HG02571 (cell line): ENCODE measurements around the gene C9orf50.

ENCODE experiments used
- ATAC-seq: cut with Tn5 transposase; IDR thresholded peaks from one replicate; pipeline ENCODE4 v1.9.1; 2021; ENCODE audit warnings: mild to moderate bottlenecking, moderate library complexity; ENCODE audit not compliant: unreplicated experiment

Gene C9orf50

DNA sequence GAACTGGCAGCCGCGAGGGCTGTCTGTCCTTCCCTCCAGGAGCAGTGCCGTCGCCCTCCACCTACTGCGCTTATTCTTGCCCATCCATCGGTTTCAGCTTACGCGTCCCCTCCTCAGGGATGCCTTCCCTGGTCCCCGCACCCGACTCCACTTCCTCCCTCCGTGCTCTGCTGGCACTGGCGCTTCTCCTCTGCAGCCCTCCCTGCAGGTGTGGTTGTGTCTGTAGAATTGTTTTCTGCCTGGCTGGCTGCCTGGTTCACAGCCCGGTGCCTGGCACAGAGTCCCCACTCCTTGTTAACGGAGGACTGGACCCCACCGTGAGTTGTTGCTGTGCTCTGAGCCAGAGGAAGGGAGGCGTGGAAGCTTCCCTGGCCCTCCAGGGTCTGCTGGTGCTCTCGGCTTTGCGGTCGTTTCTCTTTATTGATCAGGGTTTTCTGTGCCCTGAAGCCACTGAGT is 10.8 kb upstream of the C9orf50 start:
- no peak for ATAC-seq

DNA sequence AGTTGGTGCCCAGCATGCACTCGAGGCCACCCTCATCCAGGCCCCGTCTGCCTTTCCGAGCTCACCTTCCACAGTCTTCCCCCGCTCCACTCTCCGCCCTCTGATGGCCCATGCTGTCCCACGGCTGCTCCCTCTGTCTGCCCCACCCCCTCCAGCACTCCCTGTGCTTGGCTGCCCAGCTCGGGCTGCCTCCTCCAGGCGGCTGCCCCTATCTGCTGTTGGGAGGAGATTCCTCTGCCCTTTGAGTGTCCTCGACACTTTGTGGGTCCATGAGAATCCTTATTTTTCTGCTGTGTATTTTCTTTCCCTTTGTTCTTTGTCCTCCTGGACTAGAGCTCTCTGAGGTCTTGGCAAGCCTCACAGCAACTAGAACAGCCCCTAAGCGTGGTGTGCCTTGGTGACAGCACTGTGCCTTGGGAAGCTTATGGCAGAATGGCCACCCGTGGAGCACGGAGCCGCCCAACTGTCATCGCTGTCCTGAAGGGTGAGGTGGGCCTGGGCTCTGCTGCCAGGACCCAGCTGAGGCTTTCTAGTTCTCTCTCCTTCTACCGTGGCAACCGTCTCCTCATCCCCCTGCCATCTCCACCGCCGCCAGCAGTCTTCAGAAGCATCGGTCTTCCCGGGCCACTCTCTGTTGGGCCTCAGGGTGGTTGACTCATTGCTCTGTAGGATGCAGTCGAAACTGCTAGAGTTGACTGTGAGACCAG is 10.2 kb upstream of the C9orf50 start:
- ATAC-seq: no peak

DNA sequence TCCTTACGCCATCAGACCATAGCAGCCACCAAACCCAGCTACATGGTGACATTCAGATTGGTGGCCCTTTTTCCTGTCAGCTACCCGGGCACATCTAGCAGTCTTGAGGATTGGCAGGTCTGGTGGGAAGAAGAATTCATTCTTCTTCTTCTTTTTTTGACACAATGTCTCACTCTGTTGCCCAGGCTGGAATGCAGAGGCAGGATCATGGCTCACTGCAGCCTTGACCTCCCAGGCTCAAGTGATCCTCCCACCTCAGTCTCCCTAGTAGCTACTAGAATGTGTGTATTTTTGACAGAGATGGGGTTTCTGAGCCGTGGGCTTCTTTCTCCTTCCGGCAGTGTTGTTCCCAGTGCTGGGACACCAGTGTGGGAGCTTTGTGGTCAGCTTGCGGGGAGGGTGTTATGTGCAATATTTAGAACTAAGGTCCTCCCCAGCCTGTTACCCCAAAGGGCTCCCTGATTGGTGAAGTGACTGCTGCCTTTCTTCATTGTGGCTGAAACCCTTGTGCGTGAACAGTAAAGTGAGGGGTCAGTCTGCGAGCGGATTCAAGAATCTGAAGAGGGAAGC is 8.4 kb upstream of the C9orf50 start:
- no peak for ATAC-seq

DNA sequence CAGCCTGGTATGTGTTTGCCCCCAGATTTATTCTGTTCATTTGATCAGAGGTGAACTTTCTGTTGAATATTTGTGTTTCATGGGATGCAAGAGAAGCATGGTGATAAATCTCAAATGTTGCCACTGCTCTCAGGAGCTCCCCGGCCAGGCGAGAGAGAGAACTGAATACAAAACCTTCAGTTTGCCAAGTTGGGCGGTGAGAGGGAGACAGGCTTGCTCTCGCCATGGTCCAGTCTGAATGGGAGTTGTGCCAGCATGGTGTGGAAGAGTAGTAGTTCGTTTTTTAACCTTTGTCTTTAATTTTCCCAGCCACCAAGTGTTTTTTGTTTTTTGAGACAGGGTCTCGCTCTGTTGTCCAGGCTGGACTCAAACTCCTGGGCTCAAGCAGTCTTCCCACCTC is 7.8 kb upstream of the C9orf50 start:
- no peak for ATAC-seq

DNA sequence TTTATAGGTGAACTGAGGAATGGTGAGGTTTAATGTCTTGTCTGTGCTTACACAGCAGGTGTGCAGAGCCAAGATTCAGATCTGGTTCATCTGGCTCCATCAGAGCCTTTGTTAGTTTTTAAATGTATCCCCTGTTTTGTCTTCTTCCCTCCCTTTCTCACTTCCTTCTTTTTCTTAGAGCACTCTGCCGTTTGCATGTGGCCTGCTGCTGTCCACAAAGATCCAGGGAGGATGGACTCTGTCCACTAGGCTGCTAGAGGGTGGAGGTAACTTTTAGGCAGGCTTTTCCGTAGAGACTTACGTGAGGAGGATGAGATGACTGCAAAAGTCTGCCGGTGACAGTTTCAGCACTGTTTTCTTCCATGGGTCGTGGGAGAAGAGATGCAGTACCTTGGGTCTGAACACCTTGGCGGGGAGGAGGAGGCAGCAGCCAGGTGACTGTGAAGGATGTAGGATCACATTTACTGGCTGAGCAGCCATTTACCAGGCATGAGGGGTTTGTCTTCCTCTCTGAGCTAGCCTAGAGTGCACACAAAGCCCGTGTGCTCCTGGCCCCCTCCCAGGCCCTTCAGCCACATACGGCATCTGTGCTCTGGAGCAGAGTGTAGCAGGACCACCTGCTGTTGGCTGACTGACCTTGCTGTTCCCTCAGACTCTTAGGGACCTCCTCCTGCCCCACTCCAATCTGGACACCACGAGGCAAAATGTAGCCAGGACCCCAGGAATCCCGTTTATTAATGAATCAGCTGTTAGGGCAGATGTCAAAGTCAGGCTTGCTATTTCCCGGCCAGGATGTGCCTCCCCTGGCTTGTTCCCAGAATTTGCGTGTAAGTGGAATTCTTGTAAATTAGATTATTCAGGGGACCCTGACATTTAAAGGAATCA is 6.9 kb upstream of the C9orf50 start:
- no peak for ATAC-seq

DNA sequence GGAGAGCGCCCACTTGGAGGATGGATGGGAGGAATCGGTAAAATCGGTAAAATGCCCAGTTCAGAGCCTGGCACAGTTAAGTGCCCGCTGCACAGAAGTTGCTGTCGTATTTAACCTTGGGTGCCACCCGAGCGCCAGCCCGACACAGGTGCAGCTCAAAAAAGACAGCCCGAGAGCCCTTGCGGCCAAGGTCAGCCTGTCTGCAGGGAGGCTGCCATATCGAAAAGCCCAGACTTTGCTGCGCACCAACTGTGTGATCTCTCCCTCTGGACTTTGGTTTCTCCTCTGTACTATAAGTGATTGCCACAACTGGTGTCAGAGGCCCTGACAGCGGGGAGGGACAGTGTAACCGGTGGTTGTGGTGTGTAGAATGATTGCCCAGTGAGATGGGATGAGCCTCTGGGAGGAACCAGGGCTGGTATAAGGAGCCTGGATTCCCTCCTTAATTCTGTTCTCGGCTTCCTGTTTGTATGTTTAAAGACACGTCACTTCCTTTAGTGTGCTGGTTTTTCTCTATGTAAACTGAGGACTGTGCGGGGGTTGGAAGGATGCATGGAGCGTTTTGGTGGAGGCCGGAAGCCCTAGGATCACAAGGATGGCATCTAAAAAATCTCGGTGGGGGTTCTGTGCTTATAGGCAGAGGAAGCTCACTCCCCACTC is 5.9 kb upstream of the C9orf50 start:
- ATAC-seq: peak; percentile 8

DNA sequence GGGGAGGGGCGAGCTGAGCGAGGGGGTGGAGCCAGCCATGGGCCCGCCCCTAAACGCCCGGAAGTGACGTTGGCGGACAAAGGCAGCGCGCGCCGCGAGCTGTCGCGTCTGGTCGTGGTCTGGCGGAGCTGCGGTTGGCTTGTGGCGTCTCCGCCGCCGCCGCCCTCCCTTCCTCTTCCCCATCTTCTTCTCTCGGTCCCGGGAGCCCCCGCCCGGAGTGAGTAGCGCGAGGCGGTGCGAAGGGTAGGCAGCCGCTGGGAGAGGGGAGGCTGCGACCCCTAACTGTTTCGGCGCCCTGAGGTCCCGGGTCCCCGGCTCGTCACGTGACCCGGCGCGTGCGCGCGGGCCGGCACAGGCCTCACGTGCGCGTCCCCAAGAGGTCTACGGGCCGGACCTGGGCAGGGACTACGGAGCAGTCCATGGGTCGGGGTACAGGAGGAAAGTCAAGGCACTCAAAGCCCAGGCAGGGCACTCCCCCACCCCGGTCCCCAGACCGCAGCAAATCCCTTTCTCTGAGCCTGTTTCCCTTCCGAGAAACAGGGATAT is 5.3 kb upstream of the C9orf50 start, which contains the start of gene NTMT1:
Gene NTMT1 (plus strand): TSS at position 85 of the 546 bp plus-strand sequence. CDS start 6,541 bp downstream, outside the sequence.
- ATAC-seq: peak; percentile 72

DNA sequence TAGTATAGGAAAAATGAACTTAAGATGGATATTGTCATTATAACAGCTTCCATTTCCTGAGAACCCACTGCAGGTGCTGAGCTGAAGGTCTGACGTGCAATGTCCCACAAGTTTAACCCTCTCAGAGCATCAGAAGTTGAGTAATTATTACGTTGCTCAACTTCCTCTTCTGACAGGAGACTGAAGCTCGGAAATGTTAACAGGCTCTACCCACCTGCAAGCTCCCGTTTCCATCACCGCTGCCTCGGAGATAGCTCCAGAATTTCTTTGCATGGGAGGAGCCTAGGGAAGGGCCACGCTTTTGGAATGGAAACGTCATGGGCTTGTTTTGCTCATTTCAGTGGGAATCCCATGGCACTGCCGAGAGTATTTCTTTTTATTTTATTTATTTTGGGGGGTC is 4.0 kb upstream of the C9orf50 start:
- ATAC-seq: no peak

DNA sequence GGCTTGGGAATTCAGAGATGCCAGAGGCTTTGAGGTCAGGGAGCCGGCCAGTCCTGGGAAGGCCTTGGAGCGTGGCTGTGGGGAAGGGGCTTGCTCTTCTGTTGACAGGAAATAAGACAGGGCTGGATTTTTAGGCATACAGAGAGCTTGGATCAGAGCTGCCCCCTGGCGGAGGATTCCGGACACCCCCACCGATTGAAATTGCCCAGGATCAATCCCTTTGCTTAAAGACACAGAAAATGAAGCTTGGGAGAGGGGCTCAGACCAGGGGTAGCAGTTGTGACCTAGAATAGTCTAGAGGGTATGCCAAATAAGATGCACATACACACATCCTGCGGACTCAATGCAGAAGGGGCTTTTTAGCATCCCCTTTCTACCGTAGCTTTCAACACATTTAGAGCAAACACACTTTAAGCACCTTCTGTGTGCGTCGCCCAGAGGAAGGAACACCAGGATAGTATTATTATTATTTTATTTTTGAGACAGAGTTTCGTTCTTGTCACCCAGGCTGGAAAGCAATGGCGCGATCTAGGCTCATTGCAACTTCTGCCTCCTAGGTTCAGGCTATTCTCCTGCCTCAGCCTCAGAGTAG is 3.4 kb upstream of the C9orf50 start:
- ATAC-seq: no peak

DNA sequence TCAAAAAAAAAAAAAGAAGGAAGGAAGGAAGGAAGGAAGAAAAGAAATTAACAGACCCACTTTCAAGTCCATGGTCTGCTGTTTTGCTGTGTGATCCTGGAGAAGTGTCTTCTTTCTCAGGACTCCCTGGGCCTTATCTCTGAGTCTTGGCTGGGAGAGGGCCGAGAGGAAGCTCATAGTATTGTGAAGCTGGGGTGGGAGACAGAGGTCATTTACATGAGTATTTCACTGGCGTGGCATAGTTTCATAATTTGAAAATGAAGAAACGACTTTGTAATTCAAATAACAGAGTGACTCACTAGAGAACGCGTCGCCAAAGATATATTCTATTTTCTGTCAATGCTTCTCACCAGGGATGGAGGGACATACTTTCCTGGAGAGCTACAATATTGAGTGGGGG is 2.4 kb upstream of the C9orf50 start:
- no peak for ATAC-seq

DNA sequence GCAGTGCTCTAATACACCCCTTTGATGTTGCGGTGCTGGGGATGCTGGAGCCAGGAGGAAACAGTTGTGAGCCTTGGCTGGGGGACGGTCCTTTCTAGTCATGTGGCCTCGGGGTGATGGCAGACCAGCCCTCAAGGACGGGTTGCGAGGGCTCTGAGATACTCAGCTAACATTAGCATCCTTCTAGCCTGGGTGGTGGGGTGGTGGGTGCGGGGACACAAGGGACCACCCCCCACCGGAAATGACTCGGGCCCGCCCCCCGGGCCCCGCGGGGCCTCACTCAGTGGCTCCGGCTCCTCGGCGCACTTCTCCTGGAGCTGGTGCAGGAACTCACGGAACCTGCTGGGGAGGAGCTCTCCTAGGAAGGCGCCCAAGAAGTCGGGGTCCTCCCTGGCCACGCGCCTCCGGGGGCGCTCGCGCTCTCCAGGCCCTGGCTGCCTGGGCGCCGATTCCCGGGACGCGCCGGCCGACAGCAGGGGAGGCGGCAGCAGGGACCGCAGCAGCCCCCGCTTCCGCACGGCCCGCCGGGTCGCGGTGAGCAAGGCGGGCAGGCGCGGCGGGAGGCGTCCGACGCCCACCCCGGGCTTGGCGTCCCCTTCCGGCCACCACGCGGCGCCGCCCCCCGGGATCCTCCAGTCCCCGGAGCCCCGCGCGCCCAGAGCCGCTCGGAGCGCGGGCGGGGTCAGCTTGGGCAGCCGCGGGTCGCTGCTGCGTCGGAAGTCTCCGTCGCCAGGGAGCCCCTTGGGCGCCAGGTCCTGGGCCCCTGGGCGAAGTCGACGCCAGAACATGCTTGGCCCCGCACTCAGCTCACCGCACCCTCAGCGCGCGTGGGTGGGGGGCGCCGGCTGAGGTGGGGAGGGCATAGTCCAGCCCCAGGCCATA is 873 bp downstream of the C9orf50 start:
- ATAC-seq: no peak

DNA sequence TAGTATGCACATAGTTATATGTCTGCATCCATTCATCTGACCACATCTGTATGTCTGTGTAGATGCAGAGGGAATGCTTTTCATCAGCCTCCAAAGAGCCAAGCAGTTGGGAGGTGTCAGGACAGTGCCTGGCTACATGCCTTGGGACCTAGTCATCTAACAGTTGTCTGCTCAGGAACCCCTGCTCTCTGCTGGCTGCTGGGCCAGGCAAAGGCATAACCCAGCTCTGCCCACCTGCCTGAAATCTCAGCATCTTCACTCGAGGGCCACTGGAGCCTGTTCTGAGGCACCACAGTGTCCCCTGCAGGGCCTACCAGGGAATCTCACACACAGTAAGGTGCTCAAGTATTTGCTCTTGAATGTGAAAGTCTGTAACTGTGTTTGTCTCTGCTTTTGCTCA is 3.7 kb downstream of the C9orf50 start:
- ATAC-seq: no peak

DNA sequence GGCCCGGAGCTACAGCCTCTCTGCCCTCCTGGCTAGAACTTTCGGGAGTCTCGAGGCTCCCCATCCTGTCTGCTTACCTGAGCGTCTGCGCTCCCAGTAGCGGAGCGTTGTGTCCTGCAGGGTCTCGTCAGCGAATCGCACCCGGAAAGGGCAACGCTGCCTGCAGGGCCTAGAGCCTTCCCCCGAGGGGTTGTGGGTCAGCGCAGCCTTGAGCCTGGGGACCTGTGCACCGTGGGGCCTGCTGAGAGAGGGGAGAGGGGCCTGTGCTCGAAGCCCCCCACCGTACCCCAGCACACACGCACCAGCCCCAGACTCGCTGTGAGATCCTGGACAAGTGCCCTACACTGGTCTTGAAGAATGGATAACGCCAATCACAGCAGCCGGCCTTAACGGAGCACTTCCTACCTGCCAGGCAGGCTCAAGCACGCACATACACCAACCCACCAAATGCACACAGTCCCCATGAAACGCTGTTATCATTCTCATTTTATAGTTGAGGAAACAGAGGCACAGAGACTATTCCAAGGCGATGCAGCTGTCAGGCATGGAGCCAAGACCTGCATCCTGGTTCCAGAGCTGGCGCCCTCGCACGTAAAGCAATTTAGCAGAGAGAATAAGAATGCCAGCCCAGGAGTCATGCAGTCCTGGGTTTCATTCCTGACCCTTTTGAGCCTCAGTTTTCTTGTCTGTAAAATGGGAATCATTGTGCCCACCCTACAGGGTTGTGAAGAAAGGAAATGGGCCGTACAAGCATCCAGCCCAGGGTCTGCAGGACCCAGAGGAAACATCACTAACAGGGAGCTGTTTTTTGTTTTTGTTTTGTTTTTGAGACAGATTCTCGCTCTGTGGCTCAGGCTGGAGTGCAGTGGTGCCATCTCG is 5.3 kb downstream of the C9orf50 start:
- ATAC-seq: no peak

DNA sequence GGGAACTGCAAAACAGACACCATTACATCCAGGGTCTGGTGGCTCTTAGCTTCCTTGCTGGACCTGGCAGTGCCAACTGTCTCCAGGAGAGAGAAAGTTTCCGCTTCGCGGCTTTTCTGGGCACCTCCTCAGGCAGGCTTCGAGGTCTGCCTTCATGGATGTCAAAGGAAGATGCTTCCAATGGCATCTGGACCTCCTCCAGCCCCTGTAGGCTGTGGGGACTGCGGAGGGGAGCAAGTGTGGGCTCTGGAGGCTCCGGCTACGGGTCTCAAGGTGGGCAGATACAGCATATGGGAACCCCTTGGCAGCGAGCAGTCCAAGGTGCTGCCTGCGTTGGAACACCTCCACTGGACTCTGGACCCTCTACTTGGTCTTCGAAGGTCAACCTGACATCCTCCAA is 6.0 kb downstream of the C9orf50 start:
- no peak for ATAC-seq

DNA sequence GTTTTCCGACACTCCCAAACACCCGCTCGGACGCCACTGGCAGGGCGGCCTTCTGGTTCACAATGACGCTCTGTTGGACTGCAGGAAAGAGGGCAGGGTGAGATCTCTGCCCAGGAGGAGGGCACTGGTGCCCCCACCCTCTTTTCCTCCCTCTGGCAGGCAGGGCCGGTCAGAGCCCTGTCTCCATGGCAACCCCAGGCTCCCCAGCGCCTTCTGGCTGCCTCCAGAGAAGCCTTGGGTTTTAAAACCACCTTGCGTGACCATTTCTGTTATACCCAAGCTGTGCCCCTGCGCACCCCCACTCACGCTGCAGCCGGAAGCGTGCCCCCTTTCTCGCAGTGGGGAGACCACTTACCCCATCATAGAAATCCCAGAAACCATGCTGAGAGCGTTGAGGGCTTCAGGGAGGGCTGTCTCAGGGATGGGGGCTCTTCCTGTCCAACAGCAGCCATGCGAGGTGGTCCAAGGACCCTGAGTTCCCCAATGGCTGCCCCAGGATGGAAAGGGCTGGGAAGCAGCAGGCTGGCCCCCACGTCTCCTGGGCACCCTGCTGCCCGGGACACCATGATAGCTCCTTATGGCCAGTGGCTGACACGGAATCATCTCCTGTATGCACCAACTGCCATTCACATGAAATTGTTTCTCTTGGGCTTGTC is 7.3 kb downstream of the C9orf50 start:
- ATAC-seq: no peak

DNA sequence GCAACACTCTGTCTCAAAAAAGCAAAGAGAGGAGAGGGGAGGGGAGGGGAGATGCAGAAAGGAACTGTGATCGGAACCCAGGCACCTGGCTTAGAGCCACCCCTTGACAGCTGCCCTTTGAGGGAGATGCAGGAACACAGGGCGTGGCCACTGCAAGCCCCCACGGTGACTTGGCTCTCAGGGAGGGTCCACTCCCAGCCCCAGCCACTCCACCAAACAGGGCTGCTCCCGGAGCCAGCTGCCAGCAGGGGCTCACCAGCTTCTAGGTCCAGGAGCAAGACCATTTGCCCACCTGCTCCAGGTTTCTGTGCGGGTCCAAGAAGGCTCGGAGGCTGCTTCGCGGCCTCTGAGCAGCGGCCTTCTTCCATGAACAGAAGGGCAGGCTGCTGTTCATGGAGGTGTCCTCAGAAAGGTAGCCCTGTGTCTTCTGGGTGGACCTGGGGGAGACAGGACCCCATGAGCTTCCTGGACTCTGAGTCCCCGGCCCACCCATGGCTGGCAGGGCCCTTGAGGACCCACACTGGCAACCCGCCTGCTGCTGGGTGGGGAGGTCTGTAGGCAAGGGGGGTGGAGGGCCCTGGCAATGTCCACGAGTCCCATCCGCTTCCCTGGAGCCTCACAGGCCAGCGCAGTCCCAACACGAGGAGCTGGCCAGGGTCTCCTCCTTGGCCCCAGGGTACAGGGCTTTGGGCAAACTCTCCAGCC is 7.9 kb downstream of the C9orf50 start:
- ATAC-seq: no peak

DNA sequence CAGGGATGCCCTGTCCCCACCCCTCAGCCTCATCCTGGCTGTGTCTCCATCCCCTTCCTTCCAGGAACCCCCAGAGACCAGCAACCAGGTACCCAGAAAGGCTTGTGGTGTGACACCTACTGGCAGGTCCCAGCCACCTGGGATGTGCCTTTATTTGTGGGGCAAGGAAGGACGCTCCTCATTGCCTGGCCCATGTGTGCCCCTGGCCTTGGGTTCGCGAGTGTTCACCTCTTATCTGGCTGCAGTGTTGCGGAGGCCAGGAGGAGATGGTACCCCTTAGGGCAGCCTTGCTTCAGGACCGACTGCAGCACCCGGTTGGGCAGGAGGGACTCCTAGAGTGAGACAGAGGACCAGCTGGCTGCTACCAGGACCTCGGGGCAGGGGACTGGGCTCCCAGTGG is 8.8 kb downstream of the C9orf50 start:
- no peak for ATAC-seq
